K562 (cell line): Measurements from ENCODE around the gene VARS1. TPM values are rescaled to one million over a fixed set of nuclear protein-coding genes. Genes with fewer than 3 reads are reported as not detected.

ENCODE experiments used
- ELF4 ChIP-seq: fragments of 450-650 bp; formaldehyde crosslinking; IDR thresholded peaks from 2 replicates; pipeline ENCODE4 v1.4.0; 2022; ENCODE audit warnings: missing genetic modification characterization
- ETV1 ChIP-seq: fragments of 450-650 bp; conservative IDR thresholded peaks from 2 replicates; pipeline ENCODE4 v1.6.1; 2016; ENCODE audit warnings: missing genetic modification characterization, control low read depth, low read depth, missing compliant biosample characterization
- EZH2 ChIP-seq: IDR thresholded peaks from 2 replicates; pipeline ENCODE4 v1.6.1; 2012; ENCODE audit warnings: low read depth, mild to moderate bottlenecking, inconsistent platforms, low read length, borderline replicate concordance
- FOXM1 ChIP-seq, 2 experiments: fragments of 450-650 bp in 1 of 2; sonication (generic) in 1 of 2; formaldehyde crosslinking in 1 of 2; IDR thresholded peaks; 2 replicates each; pipeline versions ENCODE4 v1.6.1 to v1.9.0; 2017 to 2022; ENCODE audit warnings: low read depth in 2 of 2, mild to moderate bottlenecking in 2 of 2, missing genetic modification reagents in 1 of 2, moderate library complexity in 1 of 2
- PCBP1 ChIP-seq: fragments of 200-400 bp; formaldehyde crosslinking; IDR thresholded peaks from 2 replicates; pipeline ENCODE4 v1.6.1; 2018; ENCODE audit warnings: mild to moderate bottlenecking, low read depth, low read length; ENCODE audit not compliant: poor library complexity, severe bottlenecking
- PHB ChIP-seq: fragments of 250-450 bp; sonication (Bioruptor Pico); IDR thresholded peaks from 2 replicates; pipeline ENCODE4 v1.5.0; 2021
- PHTF2 ChIP-seq: fragments of 250-450 bp; sonication (Bioruptor Pico); IDR thresholded peaks from 2 replicates; pipeline ENCODE4 v1.5.0; 2021; ENCODE audit warnings: mild to moderate bottlenecking
- POU5F1 ChIP-seq: fragments of 150-350 bp; IDR thresholded peaks from 2 replicates; pipeline ENCODE4 v1.6.1; 2014; ENCODE audit warnings: borderline replicate concordance, low read length, low read depth, mild to moderate bottlenecking; ENCODE audit not compliant: partially characterized antibody
- SIX5 ChIP-seq, 2 experiments: IDR thresholded peaks; 2 replicates each; pipeline ENCODE4 v1.6.1; 2011; ENCODE audit warnings: low read length in 2 of 2, borderline replicate concordance in 1 of 2, low read depth in 1 of 2, mild to moderate bottlenecking in 1 of 2, moderate library complexity in 1 of 2; ENCODE audit not compliant: insufficient read depth in 1 of 2
- SNRNP70 ChIP-seq: fragments of 200-400 bp; formaldehyde crosslinking; optimal IDR thresholded peaks from 2 replicates; pipeline ENCODE3; 2017; ENCODE audit warnings: low read depth, low read length
- SP1 ChIP-seq: sonication (generic); formaldehyde crosslinking; IDR thresholded peaks from 2 replicates; pipeline ENCODE4 v1.8.1; 2022; ENCODE audit warnings: mild to moderate bottlenecking, missing genetic modification reagents
- SPI1 ChIP-seq: IDR thresholded peaks from 2 replicates; pipeline ENCODE4 v1.6.1; 2011; ENCODE audit warnings: low read depth, low read length, control low read depth, borderline replicate concordance
- TAL1 ChIP-seq: fragments of 450-650 bp; IDR thresholded peaks from 2 replicates; pipeline ENCODE4 v1.6.1; 2016; ENCODE audit warnings: mild to moderate bottlenecking
- TBP ChIP-seq: optimal IDR thresholded peaks from 2 replicates; pipeline ENCODE3; 2011; ENCODE audit warnings: low read depth, low read length, improper control_type of control experiment
- ZBED1 ChIP-seq: IDR thresholded peaks from 2 replicates; pipeline ENCODE4 v1.6.1; 2014
- ZFP36 ChIP-seq: fragments of 150-350 bp; IDR thresholded peaks from 2 replicates; pipeline ENCODE4 v1.6.1; 2018; ENCODE audit warnings: low read length, low read depth; ENCODE audit not compliant: partially characterized antibody
- ZNF277 ChIP-seq: fragments of 250-450 bp; sonication (Bioruptor Pico); IDR thresholded peaks from 2 replicates; pipeline ENCODE4 v1.8.0; 2022; ENCODE audit warnings: inconsistent platforms, mild to moderate bottlenecking, moderate library complexity, borderline replicate concordance
- ZNF699 ChIP-seq: fragments of 250-450 bp; sonication (Bioruptor Pico); IDR thresholded peaks from 2 replicates; pipeline ENCODE4 v1.8.0; 2021; ENCODE audit warnings: mild to moderate bottlenecking, moderate library complexity; ENCODE audit not compliant: insufficient replicate concordance
- ZNF707 ChIP-seq: fragments of 250-450 bp; sonication (Bioruptor Pico); conservative IDR thresholded peaks from 2 replicates; pipeline ENCODE4 v1.8.0; 2022; ENCODE audit warnings: inconsistent platforms, mild to moderate bottlenecking, moderate library complexity
- ZNF764 ChIP-seq: fragments of 250-450 bp; sonication (Bioruptor Pico); IDR thresholded peaks from 2 replicates; pipeline ENCODE4 v1.4.0; 2020; ENCODE audit warnings: low read depth, mild to moderate bottlenecking, moderate library complexity
- polyA plus RNA-seq, 8 experiments: library from polyadenylated mRNA; depleted of rRNA in 4 of 8; stranded (reverse) in 5 of 8; unstranded in 3 of 8; fragments of >200 nt; fragmentation: Nextera tagmentation in 2 of 8; fragmentation: Illumina TruSeq in 1 of 8; extraction: Ambion mirVana in 2 of 8; extraction: Trizol in 1 of 8; gene quantifications; 2 replicates each; pipeline versions ENCODE4 v1.2.1 to v1.2.3, GENCODE V29; 2011 to 2014; ENCODE audit warnings: inconsistent platforms in 1 of 8, missing spikeins in 1 of 8
- total RNA-seq, 7 experiments: library from RNA; depleted of rRNA in 6 of 7; stranded (reverse); fragments of >200 nt in 6 of 7; fragmentation: Illumina TruSeq in 2 of 7; extraction: Trizol in 2 of 7; gene quantifications; 2 replicates each; pipeline versions ENCODE4 v1.2.1 to v1.2.3, GENCODE V29; 2011 to 2021; ENCODE audit warnings: low replicate concordance in 1 of 7
- TF ChIP-seq, protein P1 (sequence below): sonication (generic); formaldehyde crosslinking; IDR thresholded peaks from 2 replicates; pipeline ENCODE4 v1.8.1; 2023; ENCODE audit warnings: missing genetic modification reagents, mild to moderate bottlenecking, borderline replicate concordance
- TF ChIP-seq, protein P2 (sequence below): fragments of 250-450 bp; sonication (Bioruptor Pico); IDR thresholded peaks from 2 replicates; pipeline ENCODE4 v1.8.0; 2021; ENCODE audit warnings: moderate library complexity, mild to moderate bottlenecking, inconsistent platforms

VARS1 gene
- total and polyA plus RNA-seq, 9 of the 15 experiments (the other 6 are each of a cell fraction or from before 2014, with no cell fraction given): 2.9 to 488 (median 130) TPM

DNA sequence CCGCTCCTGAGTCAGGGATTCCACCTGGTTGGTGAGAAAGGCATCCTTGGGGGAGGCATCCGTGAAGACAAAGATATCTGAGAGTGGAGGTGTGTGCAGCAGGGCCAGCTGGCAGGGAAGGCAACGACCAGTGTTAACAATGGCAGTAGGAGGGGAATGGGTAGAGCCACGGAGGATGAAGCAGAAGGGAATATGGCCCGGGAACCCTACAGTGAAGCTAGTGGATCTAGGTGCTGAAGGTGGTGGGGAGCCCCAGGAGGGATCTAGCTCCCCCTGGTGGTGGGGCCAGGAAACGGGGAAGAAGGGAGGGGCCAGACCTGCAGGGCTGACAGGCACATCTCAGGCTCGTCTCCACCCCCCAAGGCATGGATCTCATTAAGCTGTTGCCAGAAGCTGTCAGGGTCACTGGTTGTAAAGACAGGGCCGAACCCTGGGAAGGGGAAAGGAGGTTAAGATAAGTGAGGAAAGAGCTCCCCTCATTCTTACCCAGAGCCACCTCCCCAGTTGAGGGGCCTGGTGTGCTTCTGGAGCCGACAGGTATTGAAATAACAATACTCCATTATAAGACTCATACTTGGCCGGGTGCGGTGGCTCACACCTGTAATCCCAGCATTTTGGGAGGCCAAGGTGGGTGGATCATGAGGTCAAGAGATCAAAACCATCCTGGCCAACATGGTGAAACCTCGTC, 25.7 kb downstream of the VARS1 start (continued):
- TF ChIP-seq, protein P1, sequence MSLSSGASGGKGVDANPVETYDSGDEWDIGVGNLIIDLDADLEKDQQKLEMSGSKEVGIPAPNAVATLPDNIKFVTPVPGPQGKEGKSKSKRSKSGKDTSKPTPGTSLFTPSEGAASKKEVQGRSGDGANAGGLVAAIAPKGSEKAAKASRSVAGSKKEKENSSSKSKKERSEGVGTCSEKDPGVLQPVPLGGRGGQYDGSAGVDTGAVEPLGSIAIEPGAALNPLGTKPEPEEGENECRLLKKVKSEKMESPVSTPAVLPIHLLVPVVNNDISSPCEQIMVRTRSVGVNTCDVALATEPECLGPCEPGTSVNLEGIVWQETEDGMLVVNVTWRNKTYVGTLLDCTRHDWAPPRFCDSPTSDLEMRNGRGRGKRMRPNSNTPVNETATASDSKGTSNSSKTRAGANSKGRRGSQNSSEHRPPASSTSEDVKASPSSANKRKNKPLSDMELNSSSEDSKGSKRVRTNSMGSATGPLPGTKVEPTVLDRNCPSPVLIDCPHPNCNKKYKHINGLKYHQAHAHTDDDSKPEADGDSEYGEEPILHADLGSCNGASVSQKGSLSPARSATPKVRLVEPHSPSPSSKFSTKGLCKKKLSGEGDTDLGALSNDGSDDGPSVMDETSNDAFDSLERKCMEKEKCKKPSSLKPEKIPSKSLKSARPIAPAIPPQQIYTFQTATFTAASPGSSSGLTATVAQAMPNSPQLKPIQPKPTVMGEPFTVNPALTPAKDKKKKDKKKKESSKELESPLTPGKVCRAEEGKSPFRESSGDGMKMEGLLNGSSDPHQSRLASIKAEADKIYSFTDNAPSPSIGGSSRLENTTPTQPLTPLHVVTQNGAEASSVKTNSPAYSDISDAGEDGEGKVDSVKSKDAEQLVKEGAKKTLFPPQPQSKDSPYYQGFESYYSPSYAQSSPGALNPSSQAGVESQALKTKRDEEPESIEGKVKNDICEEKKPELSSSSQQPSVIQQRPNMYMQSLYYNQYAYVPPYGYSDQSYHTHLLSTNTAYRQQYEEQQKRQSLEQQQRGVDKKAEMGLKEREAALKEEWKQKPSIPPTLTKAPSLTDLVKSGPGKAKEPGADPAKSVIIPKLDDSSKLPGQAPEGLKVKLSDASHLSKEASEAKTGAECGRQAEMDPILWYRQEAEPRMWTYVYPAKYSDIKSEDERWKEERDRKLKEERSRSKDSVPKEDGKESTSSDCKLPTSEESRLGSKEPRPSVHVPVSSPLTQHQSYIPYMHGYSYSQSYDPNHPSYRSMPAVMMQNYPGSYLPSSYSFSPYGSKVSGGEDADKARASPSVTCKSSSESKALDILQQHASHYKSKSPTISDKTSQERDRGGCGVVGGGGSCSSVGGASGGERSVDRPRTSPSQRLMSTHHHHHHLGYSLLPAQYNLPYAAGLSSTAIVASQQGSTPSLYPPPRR (CRISPR knock-in tag): 0 out of 2 replicates have a peak, but pooled peaks have one; percentile 75
- TF ChIP-seq ELF4 (CRISPR knock-in tag): peak; percentile 89
- TF ChIP-seq PHB: 0 out of 2 replicates have a peak, but pooled peaks have one; percentile 19
- peak; percentile 97 for TF ChIP-seq SP1 (CRISPR knock-in tag)
- no peak for TF ChIP-seq POU5F1
- peak; percentile 42; the same call in 1 of the 2 replicates for TF ChIP-seq SPI1
- TF ChIP-seq PHTF2 (CRISPR knock-in tag): no peak
- no peak for TF ChIP-seq EZH2
- TF ChIP-seq SNRNP70: no peak
- no peak for TF ChIP-seq ZNF699 (CRISPR knock-in tag)
- TF ChIP-seq FOXM1 (IDR thresholded peaks at IDR 0.05; ENCODE audit: low read depth): no peak
- peak; percentile 70; the same call in 1 of the 2 replicates for TF ChIP-seq FOXM1 (CRISPR knock-in tag; IDR thresholded peaks at IDR 0.05; ENCODE audit: low read depth)
- TF ChIP-seq ZNF707 (CRISPR knock-in tag): no peak
- no peak for TF ChIP-seq ZBED1
- TF ChIP-seq ZNF764: no peak
- peak; percentile 55 for TF ChIP-seq TBP
- TF ChIP-seq ETV1 (tag): no peak; the same call in 1 of the 2 replicates
- peak; percentile 55 for TF ChIP-seq ZFP36
- TF ChIP-seq, protein P2, sequence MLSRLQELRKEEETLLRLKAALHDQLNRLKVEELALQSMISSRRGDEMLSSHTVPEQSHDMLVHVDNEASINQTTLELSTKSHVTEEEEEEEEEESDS (CRISPR knock-in tag): no peak
- no peak for TF ChIP-seq ZNF277 (CRISPR knock-in tag)
- no peak for TF ChIP-seq TAL1
- no peak for TF ChIP-seq PCBP1
- no peak for TF ChIP-seq SIX5 (IDR thresholded peaks at IDR 0.05; ENCODE audit: borderline replicate concordance in 1 of 2, insufficient read depth in 1 of 2, low read depth in 1 of 2, low read length in 2 of 2)
